Gastrocnemius medialis (tissue), 4 donors: Measurements from ENCODE around the gene IST1. TPM values are rescaled to one million over a fixed set of nuclear protein-coding genes. Genes with fewer than 3 reads are reported as not detected.
"Not testable (repeated sequence)": the region's sequence is repeated elsewhere in the genome, so short reads cannot be mapped to it uniquely, and the experiment has no call there.

ENCODE experiments used
- ATAC-seq, 2 donors: fragments of 150-250 bp; one replicate each; pipeline ENCODE4 v1.9.1; 2016
- DNase-seq, 2 donors: peaks; one replicate each; pipeline ENCODE4 v3.0.0-alpha.2; 2019
- H3K27ac ChIP-seq, 4 donors: fragments of 200-600 bp; sonication (generic); 1 replicate in 1 of 4; 2 replicates in 3 of 4; pipeline ENCODE4 v1.5.1; 2016 to 2018; ENCODE audit warnings: mild to moderate bottlenecking in 2 of 4, moderate library complexity in 1 of 4
- H3K27me3 ChIP-seq, 3 donors: fragments of 200-600 bp; sonication (generic) in 2 of 3; 1 replicate in 1 of 3; 2 replicates in 2 of 3; pipeline versions ENCODE4 v1.5.1 to v1.6.0; 2016 to 2019; ENCODE audit warnings: mild to moderate bottlenecking in 1 of 3, moderate library complexity in 1 of 3
- H3K36me3 ChIP-seq, 2 donors: fragments of 200-600 bp; sonication (generic) in 1 of 2; one replicate each; pipeline ENCODE4 v1.5.1; 2017 to 2018
- H3K4me1 ChIP-seq, 2 donors: fragments of 200-600 bp; sonication (generic) in 1 of 2; one replicate each; pipeline ENCODE4 v1.5.1; 2016 to 2017; ENCODE audit warnings: mild to moderate bottlenecking in 2 of 2
- H3K4me3 ChIP-seq, 4 donors: fragments of 200-600 bp; sonication (generic) in 3 of 4; 1 replicate in 1 of 4; 2 replicates in 3 of 4; pipeline ENCODE4 v1.5.1; 2016 to 2019; ENCODE audit warnings: mild to moderate bottlenecking in 2 of 4
- H3K9me3 ChIP-seq, 3 donors: fragments of 200-600 bp; sonication (generic) in 2 of 3; 1 replicate in 1 of 3; 2 replicates in 2 of 3; pipeline ENCODE4 v1.5.1; 2016 to 2019
- CTCF ChIP-seq, 5 experiments: fragments of 450-650 bp in 3 of 5; fragments of 200-600 bp in 2 of 5; sonication (generic) in 2 of 5; IDR thresholded peaks in 4 of 5; conservative IDR thresholded peaks in 1 of 5; 1 replicate in 4 of 5; 2 replicates in 1 of 5; pipeline ENCODE4 v1.5.1; 2016 to 2019; ENCODE audit warnings: antibody characterized with exemption in 5 of 5, mild to moderate bottlenecking in 3 of 5, moderate library complexity in 3 of 5
- POLR2A ChIP-seq, 2 donors: fragments of 450-650 bp; IDR thresholded peaks; one replicate each; pipeline ENCODE4 v1.6.1; 2017; ENCODE audit warnings: antibody characterized with exemption in 2 of 2, mild to moderate bottlenecking in 2 of 2, moderate library complexity in 2 of 2
- in situ Hi-C, 4 donors: fragments of 200-750 bp; cut with MboI; loops; one replicate each; pipeline versions ENCODE4 v1.15.0 to v1.8.0; 2017; ENCODE audit warnings: low sequenced_read_pairs in 4 of 4
- intact Hi-C: fragments of 100-400 bp; cut with DNase I; formaldehyde crosslinking; loops from one replicate; pipeline ENCODE4 v1.15.1; 2023; ENCODE audit warnings: low total_unique reads
- total RNA-seq, 4 donors: library from RNA; depleted of rRNA; stranded (reverse); fragments of >200 nt; gene quantifications; one replicate each; pipeline versions ENCODE4 v1.1.0 to v1.2.3, GENCODE V29; 2016

Gene IST1
- total RNA-seq, 4 donors from 2014 or later, result 90.8 to 141 (median 112) TPM

- H3K4me1 ChIP-seq, result no peaks in the 10 kb centered on the region
- DNase-seq (no peak), ATAC-seq (no peak)
- no peak overlapping the region for H3K4me3 ChIP-seq
- H3K27me3 ChIP-seq, result no peaks in the 10 kb centered on the region
- H3K9me3 ChIP-seq, result no peaks in the 10 kb centered on the region
- no peak overlapping the region for H3K27ac ChIP-seq
- intact Hi-C loops, result no loop called here
- peaks cover 0 to 13% of the 10 kb centered on the region in 2 donors for H3K36me3 ChIP-seq
- in situ Hi-C loops, result no loop called here
- TF ChIP-seq POLR2A (IDR thresholded peaks at IDR 0.05) (no peak), CTCF (IDR thresholded peaks at IDR 0.05 in 4 of 5, conservative IDR thresholded peaks at IDR 0.05 in 1 of 5) (no peak)
These were observed 30.0 kb upstream of the IST1 start for GRCh38 chr16:71865173-71865863.

- in situ Hi-C loops, result not testable (repeated sequence)
These were observed 28.2 kb upstream of the IST1 start for GRCh38 chr16:71867175-71867574.

GRCh38 chr16:71867939-71868338 is 27.4 kb upstream of the IST1 start:
- in situ Hi-C loops, result no loop called here
- TF ChIP-seq POLR2A (IDR thresholded peaks at IDR 0.05) (no peak), CTCF (IDR thresholded peaks at IDR 0.05 in 4 of 5, conservative IDR thresholded peaks at IDR 0.05 in 1 of 5) (no peak)
- no peak overlapping the region for H3K4me3 ChIP-seq
- no peak overlapping the region for H3K27ac ChIP-seq
- H3K27me3 ChIP-seq, result no peaks in the 10 kb centered on the region
- peaks cover 0 to 12% of the 10 kb centered on the region in 2 donors for H3K36me3 ChIP-seq
- DNase-seq (no peak), ATAC-seq (no peak)
- intact Hi-C loops, result no loop called here
- H3K9me3 ChIP-seq, result no peaks in the 10 kb centered on the region
- H3K4me1 ChIP-seq, result no peaks in the 10 kb centered on the region

More at GRCh38 chr16:71867175-71867574, 28.2 kb upstream of the IST1 start:
- H3K4me1 ChIP-seq, H3K27me3 ChIP-seq, H3K27ac ChIP-seq, H3K9me3 ChIP-seq, intact Hi-C loops, ATAC-seq, H3K4me3 ChIP-seq, DNase-seq: not testable (repeated sequence)
- H3K36me3 ChIP-seq, result peaks cover 0 to 12% of the 10 kb centered on the region in 2 donors

- DNase-seq (no peak), ATAC-seq (no peak)
- peaks cover 0 to 6% of the 10 kb centered on the region in 2 donors for H3K36me3 ChIP-seq
- no peaks in the 10 kb centered on the region for H3K9me3 ChIP-seq
- no peaks in the 10 kb centered on the region for H3K27me3 ChIP-seq
- no peak overlapping the region for H3K4me3 ChIP-seq
- H3K4me1 ChIP-seq, result no peaks in the 10 kb centered on the region
- in situ Hi-C loops (no loop called here), intact Hi-C loops (no loop called here)
- no peak for TF ChIP-seq CTCF (IDR thresholded peaks at IDR 0.05 in 4 of 5, conservative IDR thresholded peaks at IDR 0.05 in 1 of 5)
- no peak for TF ChIP-seq POLR2A (IDR thresholded peaks at IDR 0.05)
- H3K27ac ChIP-seq, result no peak overlapping the region
These were observed 26.2 kb upstream of the IST1 start for GRCh38 chr16:71869089-71869488.

- Histone ChIP-seq H3K27ac (no peak overlapping the region), H3K27me3 (no peaks in the 10 kb centered on the region), H3K36me3 (peaks cover 0 to 6% of the 10 kb centered on the region in 2 donors), H3K4me1 (no peaks in the 10 kb centered on the region), H3K9me3 (no peaks in the 10 kb centered on the region), H3K4me3 (no peak overlapping the region)
- intact Hi-C loops (no loop called here), in situ Hi-C loops (no loop called here)
- no peak for ATAC-seq
- DNase-seq, result no peak
- no peak for TF ChIP-seq CTCF (IDR thresholded peaks at IDR 0.05 in 4 of 5, conservative IDR thresholded peaks at IDR 0.05 in 1 of 5)
- TF ChIP-seq POLR2A (IDR thresholded peaks at IDR 0.05), result no peak
These were observed 24.5 kb upstream of the IST1 start for GRCh38 chr16:71870818-71871217.
